Loucy (cell line): ENCODE results near the gene RNU7-1.

Source experiments
- CTCF ChIP-seq: fragments of 200-600 bp; sonication (generic); conservative IDR thresholded peaks from 2 replicates; pipeline ENCODE4 v1.5.1; 2014; ENCODE audit warnings: mild to moderate bottlenecking, antibody characterized with exemption, low read length
- EZH2phosphoT487 ChIP-seq: fragments of 200-600 bp; IDR thresholded peaks from 2 replicates; pipeline ENCODE4 v1.6.1; 2018; ENCODE audit warnings: antibody characterized with exemption, mild to moderate bottlenecking, moderate library complexity, borderline replicate concordance

DNA sequence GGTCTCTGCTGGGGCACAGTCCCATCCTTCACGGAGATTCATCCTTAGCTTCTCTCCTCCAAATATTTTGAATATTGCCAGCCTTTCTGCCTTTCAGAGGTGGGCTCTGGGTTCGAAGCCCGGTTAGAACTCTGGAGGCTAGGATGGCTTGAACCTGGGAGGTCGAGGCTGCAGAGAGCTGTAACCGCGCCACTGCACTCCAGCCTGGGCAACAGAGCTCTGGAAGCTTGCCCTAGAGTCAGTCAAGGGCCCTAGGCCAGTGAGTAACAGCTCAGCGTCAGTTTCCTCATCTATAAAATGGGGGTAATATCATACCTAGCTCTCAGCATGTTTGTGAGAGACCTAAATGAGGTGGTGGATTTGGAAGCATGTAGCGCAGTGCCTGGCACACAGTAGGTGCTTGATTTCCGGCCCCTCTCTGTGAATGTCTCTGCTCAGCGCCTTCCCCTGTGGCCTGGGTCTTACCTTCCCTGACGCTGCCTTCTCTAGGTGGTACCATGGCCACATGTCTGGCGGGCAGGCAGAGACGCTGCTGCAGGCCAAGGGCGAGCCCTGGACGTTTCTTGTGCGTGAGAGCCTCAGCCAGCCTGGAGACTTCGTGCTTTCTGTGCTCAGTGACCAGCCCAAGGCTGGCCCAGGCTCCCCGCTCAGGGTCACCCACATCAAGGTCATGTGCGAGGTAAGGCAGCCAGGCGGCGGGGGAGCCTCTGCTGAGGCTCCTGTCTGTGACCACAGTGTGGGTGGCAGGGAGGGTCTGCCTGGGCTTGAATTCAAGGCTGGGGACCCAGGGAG lies 10.9 kb downstream of the RNU7-1 start:
- TF ChIP-seq CTCF (no peak), EZH2phosphoT487 (no peak)
